A673 (cell line): ENCODE results near the gene SPATA32. TPM values are rescaled to one million over a fixed set of nuclear protein-coding genes. Genes with fewer than 3 reads are reported as not detected.

Source experiments
- BruUV-seq: library from RNA; stranded (reverse); fragments of 400-500 nt; replicated peaks from 2 replicates; lab custom pipeline; 2021; lab: Mats Ljungman, UMichigan
- CTCF ChIA-PET: fragments of 300-600 bp; sonication (Branson Sonifier 250); formaldehyde crosslinking; loops from one replicate; lab custom pipeline; 2022; ENCODE audit warnings: antibody characterized with exemption; lab: Charles Lee
- POLR2A ChIA-PET: fragments of 300-600 bp; sonication (Branson Sonifier 250); formaldehyde crosslinking; loops from one replicate; lab custom pipeline; 2022; ENCODE audit warnings: antibody characterized with exemption; ENCODE audit not compliant: low non-redundant PET; lab: Charles Lee
- DNase-seq: peaks from one replicate; pipeline ENCODE4 v3.0.0-alpha.2; 2015; ENCODE audit warnings: low spot score
- H3K27ac ChIP-seq: fragments of 200-600 bp; sonication (generic); 2 replicates; pipeline ENCODE4 v1.5.1; 2016; ENCODE audit warnings: mixed run types, low read depth, mild to moderate bottlenecking, mixed read lengths, antibody characterized with exemption, low read length; ENCODE audit not compliant: poor library complexity, severe bottlenecking
- H3K27me3 ChIP-seq: fragments of 200-600 bp; sonication (generic); replicated peaks from 2 replicates; pipeline ENCODE4 v1.6.1; 2017; ENCODE audit warnings: mixed run types, low read depth, mild to moderate bottlenecking, mixed read lengths, antibody characterized with exemption, low read length; ENCODE audit not compliant: insufficient read depth, poor library complexity
- H3K36me3 ChIP-seq: fragments of 200-600 bp; sonication (generic); 2 replicates; pipeline ENCODE4 v1.6.1; 2016; ENCODE audit warnings: mixed run types, mild to moderate bottlenecking, mixed read lengths, antibody characterized with exemption, low read length; ENCODE audit not compliant: insufficient read depth, poor library complexity, severe bottlenecking
- H3K4me1 ChIP-seq: fragments of 200-600 bp; sonication (generic); 2 replicates; pipeline ENCODE4 v1.6.1; 2017; ENCODE audit warnings: mixed run types, mild to moderate bottlenecking, mixed read lengths, antibody characterized with exemption, low read length; ENCODE audit not compliant: insufficient read depth, poor library complexity, severe bottlenecking
- H3K4me3 ChIP-seq: fragments of 200-600 bp; sonication (generic); 2 replicates; pipeline ENCODE4 v1.5.1; 2016; ENCODE audit warnings: low read depth, mixed run types, mild to moderate bottlenecking, mixed read lengths, low read length; ENCODE audit not compliant: poor library complexity, severe bottlenecking
- H3K9me3 ChIP-seq: fragments of 200-600 bp; sonication (generic); 2 replicates; pipeline ENCODE4 v1.6.1; 2016; ENCODE audit warnings: mixed run types, low read depth, mild to moderate bottlenecking, mixed read lengths, antibody characterized with exemption, low read length; ENCODE audit not compliant: poor library complexity, severe bottlenecking
- CTCF ChIP-seq: fragments of 300-800, 200-600 bp; sonication (generic); conservative IDR thresholded peaks from 2 replicates; pipeline ENCODE4 v1.5.1; 2017; ENCODE audit warnings: low read depth, mild to moderate bottlenecking, antibody characterized with exemption, low read length, moderate library complexity, mixed read lengths
- EZH2 ChIP-seq: fragments of 200-600 bp; sonication (generic); IDR thresholded peaks from 2 replicates; pipeline ENCODE4 v1.6.1; 2017; ENCODE audit warnings: borderline replicate concordance, low read depth, mild to moderate bottlenecking, mixed read lengths, antibody characterized with exemption, low read length; ENCODE audit not compliant: poor library complexity, severe bottlenecking
- intact Hi-C: fragments of 100-400 bp; cut with micrococcal nuclease; formaldehyde crosslinking; loops from one replicate; pipeline ENCODE4 v1.10.0; 2022; ENCODE audit not compliant: unreplicated experiment
- total RNA-seq: library from RNA; stranded (reverse); gene quantifications from 2 replicates; pipeline ENCODE4 v1.2.3, GENCODE V29; 2021

Gene SPATA32
- total RNA-seq, 1 experiment from 2014 or later, result not detected

GRCh38 chr17:45264988-45265387 is 3.1 kb upstream of the SPATA32 start:
- CTCF ChIA-PET, result no interaction called here
- POLR2A ChIA-PET, result no interaction called here
- intact Hi-C loops, result no loop called here
- TF ChIP-seq EZH2, result no peak
- no peak for TF ChIP-seq CTCF
- no peak overlapping the region for H3K4me3 ChIP-seq
- DNase-seq, result no peak
- no peaks in the 10 kb centered on the region for H3K4me1 ChIP-seq
- no TSS peak for BruUV-seq
- H3K9me3 ChIP-seq, result no peaks in the 10 kb centered on the region
- H3K27ac ChIP-seq, result no peak overlapping the region
- no peaks in the 10 kb centered on the region for H3K36me3 ChIP-seq
- no peaks in the 10 kb centered on the region for H3K27me3 ChIP-seq

GRCh38 chr17:45264430-45264829 is 2.5 kb upstream of the SPATA32 start:
- Histone ChIP-seq H3K4me3 (no peak overlapping the region), H3K27me3 (no peaks in the 10 kb centered on the region), H3K36me3 (no peaks in the 10 kb centered on the region), H3K4me1 (no peaks in the 10 kb centered on the region), H3K9me3 (no peaks in the 10 kb centered on the region), H3K27ac (no peak overlapping the region)
- CTCF ChIA-PET, result no interaction called here
- intact Hi-C loops, result no loop called here
- POLR2A ChIA-PET, result no interaction called here
- TF ChIP-seq EZH2, result no peak
- TF ChIP-seq CTCF, result no peak
- no TSS peak for BruUV-seq
- no peak for DNase-seq

- DNase-seq, result no peak
- Histone ChIP-seq H3K4me1 (no peaks in the 10 kb centered on the region), H3K9me3 (no peaks in the 10 kb centered on the region), H3K27me3 (no peaks in the 10 kb centered on the region), H3K36me3 (no peaks in the 10 kb centered on the region), H3K27ac (no peak overlapping the region), H3K4me3 (no peak overlapping the region)
- POLR2A ChIA-PET, result no interaction called here
- intact Hi-C loops, result no loop called here
- TF ChIP-seq EZH2 (no peak), CTCF (no peak)
- no TSS peak for BruUV-seq
- CTCF ChIA-PET, result no interaction called here
Measured at GRCh38 chr17:45263477-45263860, 1.6 kb upstream of the SPATA32 start.
